GM19395 (cell line): Measurements from ENCODE around the gene TBC1D19.

Experiments used
- ATAC-seq: cut with Tn5 transposase; IDR thresholded peaks from one replicate; pipeline ENCODE4 v1.9.1; 2021; ENCODE audit warnings: mild to moderate bottlenecking, moderate library complexity; ENCODE audit not compliant: unreplicated experiment

The TBC1D19 gene

GRCh38 chr4:26729027-26729426 lies 145.1 kb downstream of the TBC1D19 start:
- no peak for ATAC-seq

- no peak for ATAC-seq
These were observed 145.7 kb downstream of the TBC1D19 start for GRCh38 chr4:26729547-26729946.

- peak; percentile 84 for ATAC-seq
These were observed 147.6 kb downstream of the TBC1D19 start for GRCh38 chr4:26731351-26732035.

- no peak for ATAC-seq
These were observed 148.5 kb downstream of the TBC1D19 start for GRCh38 chr4:26732356-26732755.

- ATAC-seq: no peak
These were observed 152.7 kb downstream of the TBC1D19 start for GRCh38 chr4:26736621-26737020.

GRCh38 chr4:26737385-26737784 lies 153.5 kb downstream of the TBC1D19 start:
- ATAC-seq: no peak

- no peak for ATAC-seq
These were observed 157.6 kb downstream of the TBC1D19 start for GRCh38 chr4:26741491-26741871.

- peak; percentile 98 for ATAC-seq
These were observed 162.9 kb downstream of the TBC1D19 start for GRCh38 chr4:26746802-26747213.

GRCh38 chr4:26748811-26749210 lies 164.9 kb downstream of the TBC1D19 start:
- no peak for ATAC-seq

- ATAC-seq: no peak
These were observed 166.0 kb downstream of the TBC1D19 start for GRCh38 chr4:26749867-26750266.

- ATAC-seq: no peak
These were observed 167.1 kb downstream of the TBC1D19 start for GRCh38 chr4:26751004-26751403.

- peak; percentile 94 for ATAC-seq
These were observed 168.0 kb downstream of the TBC1D19 start for GRCh38 chr4:26751838-26752237.

- no peak for ATAC-seq
These were observed 169.3 kb downstream of the TBC1D19 start for GRCh38 chr4:26753187-26753586.

GRCh38 chr4:26753617-26754016 lies 169.7 kb downstream of the TBC1D19 start:
- ATAC-seq: no peak

- no peak for ATAC-seq
These were observed 173.9 kb downstream of the TBC1D19 start for GRCh38 chr4:26757751-26758150.

- no peak for ATAC-seq
These were observed 175.0 kb downstream of the TBC1D19 start for GRCh38 chr4:26758899-26759298.

- ATAC-seq: no peak
These were observed 178.8 kb downstream of the TBC1D19 start for GRCh38 chr4:26762650-26763049.

- no peak for ATAC-seq
These were observed 179.2 kb downstream of the TBC1D19 start for GRCh38 chr4:26763063-26763462.

- no peak for ATAC-seq
These were observed 179.8 kb downstream of the TBC1D19 start for GRCh38 chr4:26763648-26764047.

- ATAC-seq: no peak
These were observed 180.3 kb downstream of the TBC1D19 start for GRCh38 chr4:26764231-26764630.

- ATAC-seq: no peak
These were observed 181.6 kb downstream of the TBC1D19 start for GRCh38 chr4:26765515-26765914.

- no peak for ATAC-seq
These were observed 182.3 kb downstream of the TBC1D19 start for GRCh38 chr4:26766141-26766540.
